T-cell (primary cell): ENCODE results near the gene SCCPDH. TPM values are rescaled to one million over a fixed set of nuclear protein-coding genes. Genes with fewer than 3 reads are reported as not detected.

Experiments
- ATAC-seq, 4 experiments: fragments of 200-7000 bp in 3 of 4; fragments of 150-1000 bp in 1 of 4; cut with Tn5 transposase; replicated peaks in 1 of 4; 1 replicate in 3 of 4; 2 replicates in 1 of 4; pipeline ENCODE4 v1.10.0; 2021; ENCODE audit warnings: moderate library complexity in 3 of 4, mild to moderate bottlenecking in 2 of 4, moderate number of reproducible peaks in 1 of 4
- CTCF ChIA-PET, 2 donors: fragments of 300-600 bp; sonication (Branson Sonifier 250); formaldehyde crosslinking; loops; one replicate each; lab custom pipeline; 2022; ENCODE audit warnings: antibody characterized with exemption in 2 of 2; lab: Charles Lee
- POLR2A ChIA-PET, 2 donors: fragments of 300-600 bp; sonication (Branson Sonifier 250); formaldehyde crosslinking; loops; one replicate each; lab custom pipeline; 2022; ENCODE audit warnings: antibody characterized with exemption in 2 of 2; lab: Charles Lee
- DNase-seq, 35 experiments: peaks; one replicate each; pipeline versions ENCODE4 v3.0.0 to v3.0.0-alpha.2; 2013 to 2023
- H3K27ac ChIP-seq: one replicate; pipeline ENCODE4 v1.5.1; 2013; ENCODE audit warnings: low read length
- H3K27me3 ChIP-seq, 2 experiments: replicated peaks in 1 of 2; 1 replicate in 1 of 2; 2 replicates in 1 of 2; pipeline versions ENCODE4 v1.6.1 to v1.7.0; 2013; ENCODE audit warnings: low read length in 1 of 2, mixed read lengths in 1 of 2; ENCODE audit not compliant: control insufficient read depth in 2 of 2, insufficient read depth in 2 of 2; ENCODE audit errors: extremely low read depth in 1 of 2
- H3K36me3 ChIP-seq, 2 donors: 1 replicate in 1 of 2; 2 replicates in 1 of 2; pipeline versions ENCODE4 v1.6.1 to v1.7.0; 2013; ENCODE audit warnings: low read length in 1 of 2; ENCODE audit not compliant: control insufficient read depth in 2 of 2, insufficient read depth in 1 of 2; ENCODE audit errors: extremely low read depth in 1 of 2
- H3K4me1 ChIP-seq, 2 experiments: 1 replicate in 1 of 2; 2 replicates in 1 of 2; pipeline versions ENCODE4 v1.6.1 to v1.7.0; 2013; ENCODE audit warnings: low read length in 2 of 2, mixed read lengths in 1 of 2; ENCODE audit not compliant: insufficient read depth in 2 of 2, control insufficient read depth in 1 of 2; ENCODE audit errors: extremely low read depth in 1 of 2
- H3K4me3 ChIP-seq, 2 donors: 1 replicate in 1 of 2; 2 replicates in 1 of 2; pipeline versions ENCODE4 v1.5.1 to v1.7.0; 2013; ENCODE audit warnings: mild to moderate bottlenecking in 2 of 2, low read length in 1 of 2, moderate library complexity in 1 of 2; ENCODE audit not compliant: control insufficient read depth in 1 of 2; ENCODE audit errors: extremely low read depth in 1 of 2
- H3K9me3 ChIP-seq: 2 replicates; pipeline ENCODE4 v1.7.0; 2013
- H3K27ac Mint-ChIP-seq, 2 donors: one replicate each; pipeline ENCODE4 v1.8.0; 2020 to 2021; ENCODE audit warnings: mild to moderate bottlenecking in 2 of 2, mixed read lengths in 2 of 2
- H3K27me3 Mint-ChIP-seq, 2 donors: one replicate each; pipeline ENCODE4 v1.8.0; 2021 to 2022; ENCODE audit warnings: mixed read lengths in 2 of 2
- H3K36me3 Mint-ChIP-seq: one replicate; pipeline ENCODE4 v1.8.0; 2021; ENCODE audit warnings: mixed read lengths
- H3K4me1 Mint-ChIP-seq, 3 donors: one replicate each; pipeline ENCODE4 v1.8.0; 2020 to 2022; ENCODE audit warnings: mixed read lengths in 3 of 3, mild to moderate bottlenecking in 1 of 3
- H3K4me3 Mint-ChIP-seq, 3 donors: one replicate each; pipeline ENCODE4 v1.8.0; 2020 to 2022; ENCODE audit warnings: mild to moderate bottlenecking in 3 of 3, mixed read lengths in 3 of 3, moderate library complexity in 3 of 3
- H3K9me3 Mint-ChIP-seq, 3 donors: one replicate each; pipeline ENCODE4 v1.8.0; 2020 to 2022; ENCODE audit warnings: mixed read lengths in 3 of 3
- WGBS: methylation state at CpG from one replicate; pipeline ENCODE4 v1.1.5; 2013; ENCODE audit warnings: missing lambda C conversion rate; ENCODE audit not compliant: insufficient coverage; 5-methylcytosine and 5-hydroxymethylcytosine counted together
- total RNA-seq, 35 experiments: library from RNA in 6 of 35; stranded (reverse) in 6 of 35; fragments of 120-200 nt in 1 of 35; gene quantifications; one replicate each; pipeline versions ENCODE4 v1.2.1 to v1.2.4 and lab custom pipeline; 2013 to 2026

Gene SCCPDH
- total RNA-seq, 5 donors from 2014 or later (not counting 1 experiment from before 2014, with no cell fraction given) = 3.7 to 6.2 (median 4.5) TPM

- peaks cover 0 to 45% of the 10 kb centered on the region in 2 experiments for H3K27me3 ChIP-seq
- 90% methylated on average over 5 of the region's 12 CpGs for WGBS
- no peak overlapping the region for H3K27ac ChIP-seq
- Mint-ChIP-seq H3K9me3 (no peaks in the 10 kb centered on the region), H3K27me3 (peaks cover 4 to 26% of the 10 kb centered on the region in 2 donors), H3K27ac (no peak overlapping the region), H3K4me3 (peak overlapping the region in 1 of 3 donors; percentile 52), H3K36me3 (no peaks in the 10 kb centered on the region), H3K4me1 (peaks cover 10 to 17% (median 13%) of the 10 kb centered on the region in 3 donors)
- CTCF ChIA-PET = no interaction called here
- POLR2A ChIA-PET = no interaction called here
- no peak for DNase-seq
- H3K9me3 ChIP-seq = no peaks in the 10 kb centered on the region
- ATAC-seq = no peak
- no peak overlapping the region for H3K4me3 ChIP-seq
- H3K4me1 ChIP-seq = peaks cover 3 to 15% of the 10 kb centered on the region in 2 experiments
- no peaks in the 10 kb centered on the region for H3K36me3 ChIP-seq
These were observed 63.7 kb downstream of the SCCPDH start for GRCh38 chr1:246787781-246788513.

- H3K27me3 Mint-ChIP-seq = peaks cover 4 to 26% of the 10 kb centered on the region in 2 donors
- H3K27me3 ChIP-seq = peaks cover 0 to 45% of the 10 kb centered on the region in 2 experiments
- H3K27ac Mint-ChIP-seq = no peak overlapping the region
- no peak overlapping the region for H3K27ac ChIP-seq
- no peak for DNase-seq
- 11% methylated on average over 35 of the region's 37 CpGs for WGBS
- ChIA-PET POLR2A (no interaction called here), CTCF (no interaction called here)
- H3K4me1 ChIP-seq = peaks cover 3 to 15% of the 10 kb centered on the region in 2 experiments
- H3K9me3 ChIP-seq = no peaks in the 10 kb centered on the region
- ATAC-seq = peak in 2 of 4 experiments; percentile 25 to 35
- peak overlapping the region in 1 of 2 donors; percentile 54 for H3K4me3 ChIP-seq
- H3K36me3 Mint-ChIP-seq = no peaks in the 10 kb centered on the region
- peaks cover 8 to 15% (median 11%) of the 10 kb centered on the region in 3 donors for H3K4me1 Mint-ChIP-seq
- peak overlapping the region in 1 of 3 donors; percentile 52 for H3K4me3 Mint-ChIP-seq
- H3K9me3 Mint-ChIP-seq = no peaks in the 10 kb centered on the region
- H3K36me3 ChIP-seq = no peaks in the 10 kb centered on the region
These were observed 64.7 kb downstream of the SCCPDH start for GRCh38 chr1:246788895-246789338.

- Histone ChIP-seq H3K27me3 (peaks cover 0 to 45% of the 10 kb centered on the region in 2 experiments), H3K36me3 (no peaks in the 10 kb centered on the region), H3K4me3 (no peak overlapping the region), H3K27ac (no peak overlapping the region), H3K4me1 (peaks cover 3 to 11% of the 10 kb centered on the region in 2 experiments), H3K9me3 (no peaks in the 10 kb centered on the region)
- WGBS = 93% methylated on average over 22 of the region's 25 CpGs
- Mint-ChIP-seq H3K9me3 (no peaks in the 10 kb centered on the region), H3K4me1 (peaks cover 6 to 9% (median 7%) of the 10 kb centered on the region in 3 donors), H3K4me3 (peak overlapping the region in 1 of 3 donors; percentile 40), H3K27me3 (peaks cover 4 to 26% of the 10 kb centered on the region in 2 donors), H3K36me3 (no peaks in the 10 kb centered on the region), H3K27ac (no peak overlapping the region)
- DNase-seq (no peak), ATAC-seq (no peak)
- ChIA-PET CTCF (interaction anchor here in 1 of 2 donors (0.6 kb wide), 1 partner anchor 108 kb away, joined by 3 read pairs; no protein-coding TSS in a partner anchor), POLR2A (no interaction called here)
These were observed 65.5 kb downstream of the SCCPDH start for GRCh38 chr1:246789454-246790339.

- POLR2A ChIA-PET = no interaction called here
These were observed 66.2 kb downstream of the SCCPDH start for GRCh38 chr1:246790364-246790763.

GRCh38 chr1:246790833-246791232 is 66.6 kb downstream of the SCCPDH start:
- Mint-ChIP-seq H3K4me3 (no peak overlapping the region), H3K9me3 (no peaks in the 10 kb centered on the region), H3K27ac (no peak overlapping the region), H3K36me3 (no peaks in the 10 kb centered on the region), H3K4me1 (peaks cover 2 to 4% (median 4%) of the 10 kb centered on the region in 3 donors), H3K27me3 (peaks cover 4 to 26% of the 10 kb centered on the region in 2 donors)
- POLR2A ChIA-PET = no interaction called here
- ATAC-seq (no peak), DNase-seq (no peak)
- 93% methylated on average over 17 of the region's 19 CpGs for WGBS
- H3K9me3 ChIP-seq = no peaks in the 10 kb centered on the region
- no peak overlapping the region for H3K4me3 ChIP-seq
- H3K36me3 ChIP-seq = no peaks in the 10 kb centered on the region
- CTCF ChIA-PET = no interaction called here
- no peak overlapping the region for H3K27ac ChIP-seq
- H3K4me1 ChIP-seq = peaks cover 0 to 2% of the 10 kb centered on the region in 2 experiments
- peaks cover 0 to 42% of the 10 kb centered on the region in 2 experiments for H3K27me3 ChIP-seq

More at GRCh38 chr1:246790364-246790763, 66.2 kb downstream of the SCCPDH start:
- WGBS = 85% methylated on average over 7 of the region's 7 CpGs
- Histone ChIP-seq H3K9me3 (no peaks in the 10 kb centered on the region), H3K4me1 (peaks cover 0 to 4% of the 10 kb centered on the region in 2 experiments), H3K27me3 (peaks cover 0 to 42% of the 10 kb centered on the region in 2 experiments), H3K27ac (no peak overlapping the region), H3K36me3 (no peaks in the 10 kb centered on the region), H3K4me3 (no peak overlapping the region)
- Mint-ChIP-seq H3K9me3 (no peaks in the 10 kb centered on the region), H3K36me3 (no peaks in the 10 kb centered on the region), H3K4me1 (peaks cover 2 to 4% (median 4%) of the 10 kb centered on the region in 3 donors), H3K4me3 (no peak overlapping the region), H3K27me3 (peaks cover 4 to 26% of the 10 kb centered on the region in 2 donors), H3K27ac (no peak overlapping the region)
- DNase-seq (no peak), ATAC-seq (no peak)
- CTCF ChIA-PET = interaction anchor here in 1 of 2 donors (0.6 kb wide), 1 partner anchor 109 kb away, joined by 3 read pairs; no protein-coding TSS in a partner anchor
